ENCODE data around the gene KRT15.

- TF ChIP-seq CTCF (IDR thresholded peaks at IDR 0.05) (no peak), POLR2A (IDR thresholded peaks at IDR 0.05) (no peak), POLR2AphosphoS5 (IDR thresholded peaks at IDR 0.05) (no peak), EP300 (IDR thresholded peaks at IDR 0.05) (no peak)
Observed at GRCh38 chr17:41489531-41489930, 29.2 kb downstream of the KRT15 start, which contains the start of gene KRT36.

All from upper lobe of left lung (tissue), 4 donors.